HEK293 (cell line): ENCODE data around the gene POLN.

Experiments used
- MZF1 ChIP-seq: fragments of 450-650 bp; formaldehyde crosslinking; IDR thresholded peaks from 2 replicates; pipeline ENCODE4 v1.5.1; 2017; ENCODE audit warnings: missing biosample characterization, missing genetic modification characterization, borderline replicate concordance
- YY1 ChIP-seq: fragments of 450-650 bp; formaldehyde crosslinking; IDR thresholded peaks from 2 replicates; pipeline ENCODE4 v1.5.1; 2018; ENCODE audit warnings: missing biosample characterization, missing genetic modification characterization
- ZEB2 ChIP-seq: fragments of 450-650 bp; formaldehyde crosslinking; IDR thresholded peaks from 2 replicates; pipeline ENCODE4 v1.5.1; 2016; ENCODE audit warnings: missing biosample characterization, missing genetic modification characterization
- ZNF140 ChIP-seq: fragments of 450-650 bp; formaldehyde crosslinking; IDR thresholded peaks from 2 replicates; pipeline ENCODE4 v1.5.1; 2016; ENCODE audit warnings: missing biosample characterization, missing genetic modification characterization
- ZNF211 ChIP-seq: fragments of 450-650 bp; formaldehyde crosslinking; IDR thresholded peaks from 2 replicates; pipeline ENCODE4 v1.5.1; 2016; ENCODE audit warnings: low read depth, missing biosample characterization, missing genetic modification characterization
- ZNF239 ChIP-seq: fragments of 450-650 bp; formaldehyde crosslinking; IDR thresholded peaks from 2 replicates; pipeline ENCODE4 v1.5.1; 2016; ENCODE audit warnings: missing biosample characterization, missing genetic modification characterization
- ZSCAN30 ChIP-seq: fragments of 450-650 bp; IDR thresholded peaks from 2 replicates; pipeline ENCODE4 v1.5.1; 2018; ENCODE audit warnings: missing biosample characterization, mild to moderate bottlenecking, missing genetic modification characterization, moderate library complexity
- TF ChIP-seq, protein P1 (sequence below): fragments of 450-650 bp; formaldehyde crosslinking; IDR thresholded peaks from 2 replicates; pipeline ENCODE4 v1.5.1; 2017; ENCODE audit warnings: missing biosample characterization, missing genetic modification characterization
- TF ChIP-seq, protein P2 (sequence below): fragments of 450-650 bp; formaldehyde crosslinking; IDR thresholded peaks from 2 replicates; pipeline ENCODE4 v1.5.1; 2016; ENCODE audit warnings: missing biosample characterization, missing genetic modification characterization

DNA sequence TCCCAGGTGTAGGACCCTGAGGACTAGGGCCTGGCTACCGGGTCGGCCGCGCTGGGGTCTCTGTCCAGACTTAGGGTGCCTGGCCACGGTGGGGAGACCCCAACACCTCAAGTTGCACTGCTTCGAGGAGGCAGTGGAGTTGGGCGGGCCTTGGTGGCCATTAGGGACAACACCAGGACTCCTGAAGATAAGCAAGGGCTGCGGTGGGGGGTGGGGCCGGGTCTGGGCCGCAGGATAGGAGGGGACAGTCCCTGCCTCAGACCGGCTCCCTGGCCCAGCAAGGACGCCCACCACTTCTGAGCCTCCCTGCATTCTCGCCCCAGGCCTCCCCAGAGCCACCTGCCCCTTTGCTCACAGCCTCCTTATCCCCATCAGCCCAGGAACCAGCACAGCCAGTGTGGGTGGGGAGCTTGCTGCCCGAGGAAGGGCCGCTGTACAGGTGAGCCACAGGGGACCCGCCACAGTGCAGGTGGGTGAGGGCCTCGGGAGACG lies 25.4 kb upstream of the POLN start:
- TF ChIP-seq ZEB2 (no peak), ZSCAN30 (tag by site-specific recombination) (no peak), ZNF140 (tag by site-specific recombination) (no peak), ZNF239 (tag by site-specific recombination) (no peak), MZF1 (tag by site-specific recombination) (no peak), ZNF211 (tag by site-specific recombination) (no peak), YY1 (tag by site-specific recombination) (no peak)
- TF ChIP-seq, protein P1, sequence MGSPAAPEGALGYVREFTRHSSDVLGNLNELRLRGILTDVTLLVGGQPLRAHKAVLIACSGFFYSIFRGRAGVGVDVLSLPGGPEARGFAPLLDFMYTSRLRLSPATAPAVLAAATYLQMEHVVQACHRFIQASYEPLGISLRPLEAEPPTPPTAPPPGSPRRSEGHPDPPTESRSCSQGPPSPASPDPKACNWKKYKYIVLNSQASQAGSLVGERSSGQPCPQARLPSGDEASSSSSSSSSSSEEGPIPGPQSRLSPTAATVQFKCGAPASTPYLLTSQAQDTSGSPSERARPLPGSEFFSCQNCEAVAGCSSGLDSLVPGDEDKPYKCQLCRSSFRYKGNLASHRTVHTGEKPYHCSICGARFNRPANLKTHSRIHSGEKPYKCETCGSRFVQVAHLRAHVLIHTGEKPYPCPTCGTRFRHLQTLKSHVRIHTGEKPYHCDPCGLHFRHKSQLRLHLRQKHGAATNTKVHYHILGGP = no peak
- TF ChIP-seq, protein P2, sequence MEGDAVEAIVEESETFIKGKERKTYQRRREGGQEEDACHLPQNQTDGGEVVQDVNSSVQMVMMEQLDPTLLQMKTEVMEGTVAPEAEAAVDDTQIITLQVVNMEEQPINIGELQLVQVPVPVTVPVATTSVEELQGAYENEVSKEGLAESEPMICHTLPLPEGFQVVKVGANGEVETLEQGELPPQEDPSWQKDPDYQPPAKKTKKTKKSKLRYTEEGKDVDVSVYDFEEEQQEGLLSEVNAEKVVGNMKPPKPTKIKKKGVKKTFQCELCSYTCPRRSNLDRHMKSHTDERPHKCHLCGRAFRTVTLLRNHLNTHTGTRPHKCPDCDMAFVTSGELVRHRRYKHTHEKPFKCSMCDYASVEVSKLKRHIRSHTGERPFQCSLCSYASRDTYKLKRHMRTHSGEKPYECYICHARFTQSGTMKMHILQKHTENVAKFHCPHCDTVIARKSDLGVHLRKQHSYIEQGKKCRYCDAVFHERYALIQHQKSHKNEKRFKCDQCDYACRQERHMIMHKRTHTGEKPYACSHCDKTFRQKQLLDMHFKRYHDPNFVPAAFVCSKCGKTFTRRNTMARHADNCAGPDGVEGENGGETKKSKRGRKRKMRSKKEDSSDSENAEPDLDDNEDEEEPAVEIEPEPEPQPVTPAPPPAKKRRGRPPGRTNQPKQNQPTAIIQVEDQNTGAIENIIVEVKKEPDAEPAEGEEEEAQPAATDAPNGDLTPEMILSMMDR (tag by site-specific recombination) = no peak
